Adrenal gland (tissue), 5 donors: ENCODE measurements around the gene ITIH1.

ENCODE experiments used
- CTCF ChIP-seq, 6 experiments: fragments of 450-650 bp in 4 of 6; fragments of 200-600 bp in 2 of 6; sonication (generic) in 1 of 6; IDR thresholded peaks; 1 replicate in 5 of 6; 2 replicates in 1 of 6; pipeline versions ENCODE4 v1.5.1 to v1.8.0; 2016 to 2021; ENCODE audit warnings: antibody characterized with exemption in 6 of 6, mild to moderate bottlenecking in 2 of 6, moderate library complexity in 1 of 6
- POLR2A ChIP-seq, 2 donors: fragments of 450-650 bp; IDR thresholded peaks; one replicate each; pipeline ENCODE4 v1.6.1; 2017; ENCODE audit warnings: antibody characterized with exemption in 2 of 2, mild to moderate bottlenecking in 2 of 2, moderate library complexity in 1 of 2
- donor health status: DM: no; HTN: no; CAD: no.

- TF ChIP-seq POLR2A (IDR thresholded peaks at IDR 0.05), result no peak
- no peak for TF ChIP-seq CTCF (IDR thresholded peaks at IDR 0.05)
These were observed 36.4 kb downstream of the ITIH1 start for GRCh38 chr3:52813810-52814209.
